Transverse colon (tissue), 4 donors: ENCODE results near the gene SERINC5. TPM values are rescaled to one million over a fixed set of nuclear protein-coding genes. Genes with fewer than 3 reads are reported as not detected.
"Not testable (repeated sequence)": the region's sequence is repeated elsewhere in the genome, so short reads cannot be mapped to it uniquely, and the experiment has no call there.

ENCODE experiments used
- DNase-seq: peaks from one replicate; pipeline ENCODE4 v3.0.0-alpha.2; 2019
- H3K27ac ChIP-seq, 4 donors: fragments of 200-600 bp; sonication (generic); 2 replicates each; pipeline ENCODE4 v1.5.1; 2016 to 2018; ENCODE audit warnings: inconsistent platforms in 4 of 4
- H3K27me3 ChIP-seq: fragments of 200-600 bp; sonication (generic); 2 replicates; pipeline ENCODE4 v1.5.1; 2017; ENCODE audit warnings: inconsistent platforms
- H3K36me3 ChIP-seq, 4 donors: fragments of 200-600 bp; sonication (generic); 2 replicates each; pipeline ENCODE4 v1.5.1; 2017 to 2019; ENCODE audit warnings: inconsistent platforms in 4 of 4
- H3K4me1 ChIP-seq, 4 donors: fragments of 200-600 bp; sonication (generic); 2 replicates each; pipeline ENCODE4 v1.5.1; 2017 to 2020; ENCODE audit warnings: inconsistent platforms in 4 of 4
- H3K4me3 ChIP-seq, 4 donors: fragments of 200-600 bp; sonication (generic); 1 replicate in 1 of 4; 2 replicates in 3 of 4; pipeline versions ENCODE4 v1.5.1 to v1.6.1; 2017 to 2019; ENCODE audit warnings: inconsistent platforms in 4 of 4
- H3K9me3 ChIP-seq, 2 donors: fragments of 200-600 bp; sonication (generic); 2 replicates each; pipeline ENCODE4 v1.5.1; 2017 to 2019; ENCODE audit warnings: inconsistent platforms in 2 of 2
- EP300 ChIP-seq: sonication (generic); formaldehyde crosslinking; IDR thresholded peaks from one replicate; pipeline ENCODE4 v1.6.1; 2017; ENCODE audit warnings: antibody characterized with exemption, low read depth
- POLR2A ChIP-seq: fragments of 450-650 bp; IDR thresholded peaks from one replicate; pipeline ENCODE4 v1.6.1; 2016; ENCODE audit warnings: antibody characterized with exemption, mild to moderate bottlenecking, moderate library complexity
- POLR2AphosphoS5 ChIP-seq, 3 donors: sonication (generic); formaldehyde crosslinking; IDR thresholded peaks; one replicate each; pipeline ENCODE4 v1.6.1; 2016; ENCODE audit warnings: antibody characterized with exemption in 3 of 3
- WGBS, 2 donors: methylation state at CpG; one replicate each; pipeline ENCODE4 v1.1.5; 2018; ENCODE audit warnings: low coverage in 1 of 2; 5-methylcytosine and 5-hydroxymethylcytosine counted together
- in situ Hi-C, 4 donors: fragments of 200-750 bp; cut with MboI; loops; one replicate each; pipeline versions ENCODE4 v1.15.0 to v1.15.1; 2017; ENCODE audit warnings: low sequenced_read_pairs in 3 of 4, low pct_ligation_motif_present in 1 of 4, low pct_unique_long_range_greater_than_20kb in 1 of 4
- intact Hi-C: fragments of 100-400 bp; cut with DNase I; formaldehyde crosslinking; loops from one replicate; pipeline ENCODE4 v1.15.1; 2023; ENCODE audit warnings: low total_unique reads
- total RNA-seq, 4 donors: library from RNA; depleted of rRNA; stranded (reverse); fragments of >200 nt; gene quantifications; one replicate each; pipeline ENCODE4 v1.1.0, GENCODE V29; 2016
- TF ChIP-seq, protein P1 (sequence below), 5 experiments: fragments of 200-600 bp in 3 of 5; fragments of 450-650 bp in 2 of 5; sonication (generic) in 3 of 5; IDR thresholded peaks; 1 replicate in 2 of 5; 2 replicates in 3 of 5; pipeline ENCODE4 v1.5.1; 2016 to 2017; ENCODE audit warnings: antibody characterized with exemption in 5 of 5, inconsistent platforms in 3 of 5, mild to moderate bottlenecking in 2 of 5, moderate library complexity in 1 of 5

Gene SERINC5
- total RNA-seq, 4 donors from 2014 or later: 40.6 to 90.4 (median 79.6) TPM

DNA sequence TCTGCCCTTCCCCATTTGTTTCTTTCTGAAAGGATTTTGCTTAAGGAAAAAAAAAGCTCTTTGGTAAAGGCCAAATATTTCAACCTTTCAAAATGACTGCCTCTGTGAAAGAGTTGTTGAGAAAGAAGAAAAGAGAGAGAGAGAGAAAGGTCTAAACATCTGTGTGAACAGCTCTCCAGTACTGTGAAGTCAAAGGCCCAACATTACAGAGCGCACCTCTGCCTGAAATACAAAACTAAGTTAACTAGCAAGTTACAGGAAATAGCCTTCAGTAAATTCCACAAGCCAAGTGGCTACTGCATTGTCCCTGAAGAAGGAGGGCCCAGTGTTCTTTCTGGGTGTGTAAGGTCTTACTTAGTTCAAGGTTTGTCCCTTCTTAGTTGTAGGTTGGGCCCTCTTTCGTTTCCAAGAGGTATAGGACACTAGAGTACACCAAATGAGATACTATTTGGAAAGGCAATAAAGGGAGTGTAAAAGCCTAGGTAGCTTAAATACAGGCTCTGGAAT is 116.3 kb downstream of the SERINC5 start:
- Histone ChIP-seq H3K27ac (peak overlapping the region; percentile 72 to 90 (median 80)), H3K4me3 (no peak overlapping the region), H3K4me1 (peaks cover 10 to 48% (median 12%) of the 10 kb centered on the region in 4 donors), H3K9me3 (no peaks in the 10 kb centered on the region), H3K27me3 (no peaks in the 10 kb centered on the region), H3K36me3 (peaks cover 0 to 12% (median under 1%) of the 10 kb centered on the region in 4 donors)
- TF ChIP-seq POLR2AphosphoS5 (IDR thresholded peaks at IDR 0.05) (no peak), EP300 (no peak), POLR2A (no peak)
- TF ChIP-seq, protein P1, sequence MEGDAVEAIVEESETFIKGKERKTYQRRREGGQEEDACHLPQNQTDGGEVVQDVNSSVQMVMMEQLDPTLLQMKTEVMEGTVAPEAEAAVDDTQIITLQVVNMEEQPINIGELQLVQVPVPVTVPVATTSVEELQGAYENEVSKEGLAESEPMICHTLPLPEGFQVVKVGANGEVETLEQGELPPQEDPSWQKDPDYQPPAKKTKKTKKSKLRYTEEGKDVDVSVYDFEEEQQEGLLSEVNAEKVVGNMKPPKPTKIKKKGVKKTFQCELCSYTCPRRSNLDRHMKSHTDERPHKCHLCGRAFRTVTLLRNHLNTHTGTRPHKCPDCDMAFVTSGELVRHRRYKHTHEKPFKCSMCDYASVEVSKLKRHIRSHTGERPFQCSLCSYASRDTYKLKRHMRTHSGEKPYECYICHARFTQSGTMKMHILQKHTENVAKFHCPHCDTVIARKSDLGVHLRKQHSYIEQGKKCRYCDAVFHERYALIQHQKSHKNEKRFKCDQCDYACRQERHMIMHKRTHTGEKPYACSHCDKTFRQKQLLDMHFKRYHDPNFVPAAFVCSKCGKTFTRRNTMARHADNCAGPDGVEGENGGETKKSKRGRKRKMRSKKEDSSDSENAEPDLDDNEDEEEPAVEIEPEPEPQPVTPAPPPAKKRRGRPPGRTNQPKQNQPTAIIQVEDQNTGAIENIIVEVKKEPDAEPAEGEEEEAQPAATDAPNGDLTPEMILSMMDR (IDR thresholded peaks at IDR 0.05): no peak
- intact Hi-C loops: no loop called here
- 52 to 60% methylated on average over 2 of the region's 2 CpGs for whole genome bisulfite sequencing, 2 donors
- in situ Hi-C loops: no loop called here
- DNase-seq: no peak

DNA sequence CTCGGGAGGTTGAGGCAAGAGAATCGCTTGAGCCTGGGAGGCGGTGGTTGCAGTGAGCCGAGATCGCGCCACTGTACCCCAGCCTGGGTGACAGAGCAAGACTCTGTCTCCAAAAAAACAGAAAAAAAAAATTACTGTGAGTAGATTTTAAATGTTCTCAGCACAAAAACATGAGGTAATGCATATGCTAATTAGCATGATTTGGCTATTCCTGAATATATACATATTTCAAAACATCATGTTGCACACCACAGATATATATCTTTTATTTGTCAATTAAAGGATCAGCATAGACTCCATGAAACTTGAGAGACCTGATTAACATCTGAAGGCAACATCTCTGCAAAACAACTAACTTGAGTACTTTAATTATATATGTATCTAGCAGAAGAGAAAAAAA is 117.4 kb downstream of the SERINC5 start:
- TF ChIP-seq, protein P1 (IDR thresholded peaks at IDR 0.05): no peak
- TF ChIP-seq EP300: no peak
- TF ChIP-seq POLR2AphosphoS5 (IDR thresholded peaks at IDR 0.05): no peak
- TF ChIP-seq POLR2A: no peak
- no peak for DNase-seq
- in situ Hi-C loops: no loop called here
- Histone ChIP-seq H3K36me3 (peaks cover 0 to 7% (median 0%) of the 10 kb centered on the region in 4 donors), H3K4me1 (peaks cover 10 to 49% (median 12%) of the 10 kb centered on the region in 4 donors), H3K9me3 (no peaks in the 10 kb centered on the region), H3K27ac (no peak overlapping the region), H3K27me3 (no peaks in the 10 kb centered on the region), H3K4me3 (no peak overlapping the region)
- intact Hi-C loops: no loop called here
- WGBS, 2 donors: 87 to 98% methylated on average over 3 to 6 of the region's 6 CpGs

DNA sequence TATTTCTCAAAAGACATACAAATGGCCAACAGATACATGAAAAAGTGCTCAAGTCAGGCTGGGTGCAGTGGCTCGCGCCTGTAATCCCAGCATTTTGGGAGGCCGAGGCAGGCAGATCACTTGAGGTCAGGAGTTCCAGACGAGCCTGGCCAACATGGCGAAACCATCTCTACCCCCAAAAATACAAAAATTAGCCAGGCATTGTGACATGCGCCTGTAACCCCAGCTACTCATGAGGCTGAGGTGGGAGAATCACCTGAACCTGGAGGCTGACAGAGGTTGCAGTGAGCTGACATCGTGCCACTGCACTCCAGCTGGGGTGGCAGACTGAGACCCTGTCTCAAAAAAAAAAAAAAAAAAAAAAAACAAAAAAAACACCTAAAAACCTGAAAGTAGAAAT is 119.0 kb downstream of the SERINC5 start:
- peak overlapping the region in 2 of 4 donors; percentile 27 to 57 for H3K27ac ChIP-seq
- intact Hi-C loops: not testable (repeated sequence)
- peaks cover 8 to 41% (median 11%) of the 10 kb centered on the region in 4 donors for H3K4me1 ChIP-seq

DNA sequence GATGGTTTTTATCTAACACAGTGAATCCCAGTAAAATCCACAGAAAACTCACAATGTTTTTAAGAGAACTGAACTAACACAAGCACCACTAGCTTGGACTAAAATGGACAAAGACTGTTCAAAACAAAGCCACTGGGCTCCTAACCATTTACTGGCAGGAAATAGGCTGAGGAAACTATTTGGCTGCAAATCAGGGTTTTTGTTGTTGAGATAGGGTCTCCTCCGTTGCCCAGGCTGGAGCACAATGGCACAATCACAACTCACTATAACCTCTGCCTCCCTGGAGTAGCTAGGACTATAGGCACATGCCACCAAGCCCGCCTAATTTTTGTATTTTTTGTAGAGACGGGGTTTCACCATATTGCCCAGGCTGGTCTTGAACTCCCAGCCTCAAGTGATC is 121.0 kb downstream of the SERINC5 start:
- WGBS, 2 donors: 60 to 80% methylated on average over 1 to 3 of the region's 3 CpGs
- intact Hi-C loops: no loop called here
- H3K9me3 ChIP-seq: no peaks in the 10 kb centered on the region

More for the DNA sequence above, 119.0 kb downstream of the SERINC5 start:
- H3K27me3 ChIP-seq, H3K4me3 ChIP-seq, in situ Hi-C loops, H3K36me3 ChIP-seq, DNase-seq, H3K9me3 ChIP-seq: not testable (repeated sequence)
- 91 to 95% methylated on average over 3 to 7 of the region's 7 CpGs for WGBS, 2 donors

More for the DNA sequence above, 121.0 kb downstream of the SERINC5 start:
- TF ChIP-seq POLR2AphosphoS5 (IDR thresholded peaks at IDR 0.05) (no peak), POLR2A (no peak), EP300 (no peak)
- TF ChIP-seq, protein P1 (IDR thresholded peaks at IDR 0.05): no peak
- Histone ChIP-seq H3K27ac (peak overlapping the region in 1 of 4 donors; percentile 35), H3K4me3 (no peak overlapping the region), H3K4me1 (peaks cover 0 to 22% (median 3%) of the 10 kb centered on the region in 4 donors), H3K27me3 (no peaks in the 10 kb centered on the region), H3K36me3 (no peaks in the 10 kb centered on the region)
- in situ Hi-C loops: no loop called here
- DNase-seq: no peak
